ENCODE measurements around the gene TMBIM1. TPM values are rescaled to one million over a fixed set of nuclear protein-coding genes. Genes with fewer than 3 reads are reported as not detected.

TMBIM1 gene
- total RNA-seq, 1 experiment from 2014 or later: 23.5 TPM

DNA sequence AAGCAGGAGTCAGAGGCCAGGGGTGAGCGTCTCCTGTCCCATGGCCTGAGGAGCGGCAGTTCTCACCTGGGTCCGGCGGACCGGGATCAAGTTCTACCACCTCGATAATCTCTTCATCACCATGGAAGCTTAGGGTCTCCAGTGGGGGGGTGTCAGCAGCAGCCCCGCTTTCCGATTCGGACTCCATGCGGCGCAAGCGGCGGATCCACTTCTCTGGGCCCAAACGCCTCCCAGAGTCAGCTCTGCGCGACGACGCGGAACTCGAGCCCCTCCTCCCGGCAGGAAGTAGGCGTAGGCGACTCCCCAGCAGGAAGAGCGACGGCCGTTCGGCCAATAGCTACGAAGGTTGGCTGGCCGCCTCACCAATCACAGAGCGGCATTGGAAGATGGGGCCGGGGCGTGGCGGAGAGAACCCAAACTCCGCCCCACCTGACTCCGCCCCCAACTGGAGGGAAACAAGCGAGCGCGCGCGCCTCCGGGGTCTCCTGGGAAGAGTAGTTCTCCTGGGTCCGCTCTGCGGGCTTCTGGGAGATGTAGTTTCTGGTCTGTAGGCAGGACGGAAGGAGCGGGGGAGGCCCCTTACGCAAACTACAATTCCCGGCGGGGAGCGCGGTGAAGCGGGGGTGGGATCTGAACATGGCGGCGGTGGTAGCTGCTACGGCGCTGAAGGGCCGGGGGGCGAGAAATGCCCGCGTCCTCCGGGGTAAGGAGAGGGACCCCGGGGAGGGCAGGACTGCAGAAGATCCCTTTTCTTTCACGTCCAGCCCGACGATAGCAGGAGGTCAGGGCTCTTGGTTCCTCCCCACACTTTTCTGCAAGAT, 22.2 kb downstream of the TMBIM1 start, which contains the start of the genes AAMP and PNKD (continued):
- TF ChIP-seq, protein P1, sequence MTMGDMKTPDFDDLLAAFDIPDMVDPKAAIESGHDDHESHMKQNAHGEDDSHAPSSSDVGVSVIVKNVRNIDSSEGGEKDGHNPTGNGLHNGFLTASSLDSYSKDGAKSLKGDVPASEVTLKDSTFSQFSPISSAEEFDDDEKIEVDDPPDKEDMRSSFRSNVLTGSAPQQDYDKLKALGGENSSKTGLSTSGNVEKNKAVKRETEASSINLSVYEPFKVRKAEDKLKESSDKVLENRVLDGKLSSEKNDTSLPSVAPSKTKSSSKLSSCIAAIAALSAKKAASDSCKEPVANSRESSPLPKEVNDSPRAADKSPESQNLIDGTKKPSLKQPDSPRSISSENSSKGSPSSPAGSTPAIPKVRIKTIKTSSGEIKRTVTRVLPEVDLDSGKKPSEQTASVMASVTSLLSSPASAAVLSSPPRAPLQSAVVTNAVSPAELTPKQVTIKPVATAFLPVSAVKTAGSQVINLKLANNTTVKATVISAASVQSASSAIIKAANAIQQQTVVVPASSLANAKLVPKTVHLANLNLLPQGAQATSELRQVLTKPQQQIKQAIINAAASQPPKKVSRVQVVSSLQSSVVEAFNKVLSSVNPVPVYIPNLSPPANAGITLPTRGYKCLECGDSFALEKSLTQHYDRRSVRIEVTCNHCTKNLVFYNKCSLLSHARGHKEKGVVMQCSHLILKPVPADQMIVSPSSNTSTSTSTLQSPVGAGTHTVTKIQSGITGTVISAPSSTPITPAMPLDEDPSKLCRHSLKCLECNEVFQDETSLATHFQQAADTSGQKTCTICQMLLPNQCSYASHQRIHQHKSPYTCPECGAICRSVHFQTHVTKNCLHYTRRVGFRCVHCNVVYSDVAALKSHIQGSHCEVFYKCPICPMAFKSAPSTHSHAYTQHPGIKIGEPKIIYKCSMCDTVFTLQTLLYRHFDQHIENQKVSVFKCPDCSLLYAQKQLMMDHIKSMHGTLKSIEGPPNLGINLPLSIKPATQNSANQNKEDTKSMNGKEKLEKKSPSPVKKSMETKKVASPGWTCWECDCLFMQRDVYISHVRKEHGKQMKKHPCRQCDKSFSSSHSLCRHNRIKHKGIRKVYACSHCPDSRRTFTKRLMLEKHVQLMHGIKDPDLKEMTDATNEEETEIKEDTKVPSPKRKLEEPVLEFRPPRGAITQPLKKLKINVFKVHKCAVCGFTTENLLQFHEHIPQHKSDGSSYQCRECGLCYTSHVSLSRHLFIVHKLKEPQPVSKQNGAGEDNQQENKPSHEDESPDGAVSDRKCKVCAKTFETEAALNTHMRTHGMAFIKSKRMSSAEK (CRISPR knock-in tag; IDR thresholded peaks at IDR 0.05; ENCODE audit: borderline replicate concordance): no peak
- TF ChIP-seq CBFB (CRISPR knock-in tag; IDR thresholded peaks at IDR 0.05; ENCODE audit: low read depth) (no peak), ZNF232 (CRISPR knock-in tag; IDR thresholded peaks at IDR 0.05) (no peak), MYBL2 (CRISPR knock-in tag; IDR thresholded peaks at IDR 0.05) (no peak; the same call in none of the 2 replicates), JUN (CRISPR knock-in tag; IDR thresholded peaks at IDR 0.05) (no peak), ZNF121 (CRISPR knock-in tag; IDR thresholded peaks at IDR 0.05) (no peak), ZNF219 (CRISPR knock-in tag; IDR thresholded peaks at IDR 0.05; ENCODE audit: borderline replicate concordance) (no peak), FOXP1 (CRISPR knock-in tag; IDR thresholded peaks at IDR 0.05; ENCODE audit: borderline replicate concordance) (no peak), ATF1 (CRISPR knock-in tag; IDR thresholded peaks at IDR 0.05) (no peak), ZNF396 (CRISPR knock-in tag; IDR thresholded peaks at IDR 0.05; ENCODE audit: borderline replicate concordance) (no peak), NFE2L1 (CRISPR knock-in tag; IDR thresholded peaks at IDR 0.05) (peak; percentile 61; the same call in 1 of the 2 replicates), ZNF423 (CRISPR knock-in tag; IDR thresholded peaks at IDR 0.05) (no peak), NR2C2 (CRISPR knock-in tag; IDR thresholded peaks at IDR 0.05) (no peak), KAT7 (CRISPR knock-in tag; IDR thresholded peaks at IDR 0.05; ENCODE audit: borderline replicate concordance) (0 out of 2 replicates have a peak, but pooled peaks have one; percentile 8), TEAD1 (CRISPR knock-in tag; IDR thresholded peaks at IDR 0.05) (no peak), SP1 (CRISPR knock-in tag; conservative IDR thresholded peaks at IDR 0.05) (peak; percentile 97), ESRRA (CRISPR knock-in tag; IDR thresholded peaks at IDR 0.05; ENCODE audit: borderline replicate concordance) (no peak), ZNF317 (CRISPR knock-in tag; IDR thresholded peaks at IDR 0.05; ENCODE audit: borderline replicate concordance, low read depth) (no peak), NFYB (CRISPR knock-in tag; conservative IDR thresholded peaks at IDR 0.05; ENCODE audit: low read depth) (peak; percentile 95)
- TF ChIP-seq, protein P2, sequence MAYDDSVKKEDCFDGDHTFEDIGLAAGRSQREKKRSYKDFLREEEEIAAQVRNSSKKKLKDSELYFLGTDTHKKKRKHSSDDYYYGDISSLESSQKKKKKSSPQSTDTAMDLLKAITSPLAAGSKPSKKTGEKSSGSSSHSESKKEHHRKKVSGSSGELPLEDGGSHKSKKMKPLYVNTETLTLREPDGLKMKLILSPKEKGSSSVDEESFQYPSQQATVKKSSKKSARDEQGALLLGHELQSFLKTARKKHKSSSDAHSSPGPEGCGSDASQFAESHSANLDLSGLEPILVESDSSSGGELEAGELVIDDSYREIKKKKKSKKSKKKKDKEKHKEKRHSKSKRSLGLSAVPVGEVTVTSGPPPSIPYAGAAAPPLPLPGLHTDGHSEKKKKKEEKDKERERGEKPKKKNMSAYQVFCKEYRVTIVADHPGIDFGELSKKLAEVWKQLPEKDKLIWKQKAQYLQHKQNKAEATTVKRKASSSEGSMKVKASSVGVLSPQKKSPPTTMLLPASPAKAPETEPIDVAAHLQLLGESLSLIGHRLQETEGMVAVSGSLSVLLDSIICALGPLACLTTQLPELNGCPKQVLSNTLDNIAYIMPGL (CRISPR knock-in tag; IDR thresholded peaks at IDR 0.05): no peak; the same call in 1 of the 2 replicates
- TF ChIP-seq, protein P3, sequence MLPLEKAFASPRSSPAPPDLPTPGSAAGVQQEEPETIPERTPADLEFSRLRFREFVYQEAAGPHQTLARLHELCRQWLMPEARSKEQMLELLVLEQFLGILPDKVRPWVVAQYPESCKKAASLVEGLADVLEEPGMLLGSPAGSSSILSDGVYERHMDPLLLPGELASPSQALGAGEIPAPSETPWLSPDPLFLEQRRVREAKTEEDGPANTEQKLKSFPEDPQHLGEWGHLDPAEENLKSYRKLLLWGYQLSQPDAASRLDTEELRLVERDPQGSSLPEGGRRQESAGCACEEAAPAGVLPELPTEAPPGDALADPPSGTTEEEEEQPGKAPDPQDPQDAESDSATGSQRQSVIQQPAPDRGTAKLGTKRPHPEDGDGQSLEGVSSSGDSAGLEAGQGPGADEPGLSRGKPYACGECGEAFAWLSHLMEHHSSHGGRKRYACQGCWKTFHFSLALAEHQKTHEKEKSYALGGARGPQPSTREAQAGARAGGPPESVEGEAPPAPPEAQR (CRISPR knock-in tag; IDR thresholded peaks at IDR 0.05): no peak
- TF ChIP-seq, protein P4, sequence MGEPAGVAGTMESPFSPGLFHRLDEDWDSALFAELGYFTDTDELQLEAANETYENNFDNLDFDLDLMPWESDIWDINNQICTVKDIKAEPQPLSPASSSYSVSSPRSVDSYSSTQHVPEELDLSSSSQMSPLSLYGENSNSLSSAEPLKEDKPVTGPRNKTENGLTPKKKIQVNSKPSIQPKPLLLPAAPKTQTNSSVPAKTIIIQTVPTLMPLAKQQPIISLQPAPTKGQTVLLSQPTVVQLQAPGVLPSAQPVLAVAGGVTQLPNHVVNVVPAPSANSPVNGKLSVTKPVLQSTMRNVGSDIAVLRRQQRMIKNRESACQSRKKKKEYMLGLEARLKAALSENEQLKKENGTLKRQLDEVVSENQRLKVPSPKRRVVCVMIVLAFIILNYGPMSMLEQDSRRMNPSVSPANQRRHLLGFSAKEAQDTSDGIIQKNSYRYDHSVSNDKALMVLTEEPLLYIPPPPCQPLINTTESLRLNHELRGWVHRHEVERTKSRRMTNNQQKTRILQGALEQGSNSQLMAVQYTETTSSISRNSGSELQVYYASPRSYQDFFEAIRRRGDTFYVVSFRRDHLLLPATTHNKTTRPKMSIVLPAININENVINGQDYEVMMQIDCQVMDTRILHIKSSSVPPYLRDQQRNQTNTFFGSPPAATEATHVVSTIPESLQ (CRISPR knock-in tag; IDR thresholded peaks at IDR 0.05): no peak
- TF ChIP-seq, protein P5, sequence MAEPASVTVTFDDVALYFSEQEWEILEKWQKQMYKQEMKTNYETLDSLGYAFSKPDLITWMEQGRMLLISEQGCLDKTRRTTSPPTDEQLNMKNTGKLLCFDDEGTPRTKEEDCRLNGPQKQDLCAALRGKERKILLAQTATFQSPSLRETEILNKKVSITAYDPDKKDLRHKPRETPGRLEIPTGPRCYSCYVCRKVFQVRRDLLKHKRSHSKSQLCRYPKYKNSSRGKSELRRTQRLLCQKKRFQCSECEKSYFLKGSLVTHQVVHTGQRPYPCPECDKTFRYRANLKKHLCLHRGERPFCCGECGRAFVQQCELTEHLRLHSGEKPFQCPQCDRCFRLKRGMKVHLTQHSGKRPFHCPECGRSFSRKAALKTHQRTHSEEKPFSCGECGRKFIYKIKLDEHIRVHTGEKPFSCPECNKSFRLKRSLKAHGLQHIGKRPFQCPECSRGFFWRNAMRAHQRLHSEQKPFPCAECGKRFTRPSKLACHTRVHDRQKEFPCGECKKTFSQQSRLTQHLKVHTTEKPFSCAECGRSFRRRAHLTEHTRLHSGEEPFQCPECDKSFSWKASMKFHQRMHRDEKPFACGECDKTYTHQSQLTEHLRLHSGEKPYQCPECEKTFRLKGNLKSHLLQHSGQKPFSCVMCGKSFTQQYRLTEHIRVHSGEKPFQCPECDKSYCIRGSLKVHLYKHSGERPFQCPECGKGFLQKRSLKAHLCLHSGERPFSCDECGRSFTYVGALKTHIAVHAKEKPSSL (CRISPR knock-in tag; conservative IDR thresholded peaks at IDR 0.05): no peak
- TF ChIP-seq, protein P6, sequence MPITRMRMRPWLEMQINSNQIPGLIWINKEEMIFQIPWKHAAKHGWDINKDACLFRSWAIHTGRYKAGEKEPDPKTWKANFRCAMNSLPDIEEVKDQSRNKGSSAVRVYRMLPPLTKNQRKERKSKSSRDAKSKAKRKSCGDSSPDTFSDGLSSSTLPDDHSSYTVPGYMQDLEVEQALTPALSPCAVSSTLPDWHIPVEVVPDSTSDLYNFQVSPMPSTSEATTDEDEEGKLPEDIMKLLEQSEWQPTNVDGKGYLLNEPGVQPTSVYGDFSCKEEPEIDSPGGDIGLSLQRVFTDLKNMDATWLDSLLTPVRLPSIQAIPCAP (CRISPR knock-in tag; IDR thresholded peaks at IDR 0.05): no peak
- TF ChIP-seq, protein P7, sequence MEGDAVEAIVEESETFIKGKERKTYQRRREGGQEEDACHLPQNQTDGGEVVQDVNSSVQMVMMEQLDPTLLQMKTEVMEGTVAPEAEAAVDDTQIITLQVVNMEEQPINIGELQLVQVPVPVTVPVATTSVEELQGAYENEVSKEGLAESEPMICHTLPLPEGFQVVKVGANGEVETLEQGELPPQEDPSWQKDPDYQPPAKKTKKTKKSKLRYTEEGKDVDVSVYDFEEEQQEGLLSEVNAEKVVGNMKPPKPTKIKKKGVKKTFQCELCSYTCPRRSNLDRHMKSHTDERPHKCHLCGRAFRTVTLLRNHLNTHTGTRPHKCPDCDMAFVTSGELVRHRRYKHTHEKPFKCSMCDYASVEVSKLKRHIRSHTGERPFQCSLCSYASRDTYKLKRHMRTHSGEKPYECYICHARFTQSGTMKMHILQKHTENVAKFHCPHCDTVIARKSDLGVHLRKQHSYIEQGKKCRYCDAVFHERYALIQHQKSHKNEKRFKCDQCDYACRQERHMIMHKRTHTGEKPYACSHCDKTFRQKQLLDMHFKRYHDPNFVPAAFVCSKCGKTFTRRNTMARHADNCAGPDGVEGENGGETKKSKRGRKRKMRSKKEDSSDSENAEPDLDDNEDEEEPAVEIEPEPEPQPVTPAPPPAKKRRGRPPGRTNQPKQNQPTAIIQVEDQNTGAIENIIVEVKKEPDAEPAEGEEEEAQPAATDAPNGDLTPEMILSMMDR (IDR thresholded peaks at IDR 0.05): no peak

Data from WTC11 (cell line).